CD4-positive, alpha-beta T cell treated with Interleukin-4 for 1 hour (primary cell): ENCODE results near the gene ATP6V1B1.
"Not testable (repeated sequence)": the region's sequence is repeated elsewhere in the genome, so short reads cannot be mapped to it uniquely, and the experiment has no call there.

Source experiments
- DNase-seq, 2 donors: peaks; one replicate each; pipeline ENCODE4 v3.0.0-alpha.2; 2020 to 2022

The ATP6V1B1 gene

DNA sequence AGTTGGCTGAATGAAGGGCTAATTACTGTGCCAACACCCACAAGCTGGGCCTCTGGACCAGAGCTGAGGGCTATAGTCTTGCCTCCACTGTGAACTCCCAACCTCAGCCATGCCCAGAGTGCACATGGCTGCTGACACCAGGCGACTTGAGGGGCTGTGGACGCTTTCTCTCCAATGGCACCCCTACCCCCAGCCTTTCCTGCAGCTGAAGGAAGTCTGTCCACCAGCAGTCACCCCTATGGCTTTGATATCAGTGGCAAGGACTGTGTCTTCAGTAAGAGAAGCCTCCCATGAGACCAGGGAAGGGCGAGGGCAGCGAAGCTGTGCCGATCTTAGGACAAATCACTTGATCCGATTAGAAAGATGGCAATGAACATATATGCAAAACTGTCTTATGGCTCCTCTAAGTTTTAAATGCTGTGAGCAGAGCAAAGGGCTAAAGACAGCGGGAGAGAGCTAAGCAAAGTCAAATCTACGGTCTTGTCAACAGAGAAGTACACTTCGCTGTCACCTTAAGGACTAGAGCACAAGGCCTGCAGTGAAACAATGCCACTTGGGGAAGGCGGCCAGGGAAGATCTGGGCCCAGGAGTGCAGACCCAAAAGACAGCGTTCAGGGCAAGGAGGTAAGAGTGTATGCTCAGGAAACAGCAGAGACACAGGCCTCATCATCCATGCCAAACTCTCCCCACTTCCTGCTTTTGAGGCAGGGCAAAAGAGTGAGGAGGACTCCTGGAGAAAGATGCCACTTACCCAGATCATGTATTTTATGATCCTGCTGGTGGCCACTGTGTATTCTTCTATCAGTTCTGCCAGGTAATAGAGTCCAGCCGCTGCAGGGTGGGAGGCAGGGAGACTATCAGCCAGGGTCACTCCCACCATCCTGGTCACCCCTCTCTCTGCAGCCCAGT lies 57.5 kb downstream of the ATP6V1B1 start:
- no peak for DNase-seq

DNA sequence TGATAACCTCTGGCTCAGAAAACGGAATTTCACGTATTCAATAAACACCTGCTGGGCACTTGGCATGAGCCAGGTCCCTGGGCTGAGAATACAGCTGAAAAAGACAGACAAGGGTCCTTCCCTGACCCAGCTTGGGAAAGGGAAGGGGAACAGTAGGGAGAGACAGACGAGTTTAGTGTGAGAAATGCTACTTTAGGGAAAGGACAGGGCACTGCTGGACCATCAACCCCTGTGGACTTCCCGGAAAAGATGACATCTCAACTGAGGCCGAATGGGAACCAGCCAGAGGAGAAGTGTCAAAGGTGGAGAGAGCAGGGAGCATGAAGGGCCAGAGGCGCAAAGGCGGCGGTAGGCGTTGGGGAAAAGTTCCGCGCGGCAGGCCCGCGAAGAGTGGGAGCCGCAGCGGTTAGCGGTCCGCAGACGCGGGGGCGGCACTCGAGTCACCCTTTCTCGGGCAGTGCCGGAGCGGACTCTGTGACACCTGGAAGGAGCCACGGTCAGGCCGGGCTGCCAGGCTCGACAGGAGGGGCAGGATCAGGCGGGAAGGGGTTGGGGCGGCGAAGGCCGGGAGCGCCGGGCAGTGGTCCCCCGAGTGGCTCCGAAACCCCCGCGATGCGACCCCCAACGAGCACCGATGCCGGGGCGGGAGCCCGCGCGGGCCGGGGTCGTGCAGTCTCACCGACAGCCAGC lies 58.5 kb downstream of the ATP6V1B1 start:
- no peak for DNase-seq

DNA sequence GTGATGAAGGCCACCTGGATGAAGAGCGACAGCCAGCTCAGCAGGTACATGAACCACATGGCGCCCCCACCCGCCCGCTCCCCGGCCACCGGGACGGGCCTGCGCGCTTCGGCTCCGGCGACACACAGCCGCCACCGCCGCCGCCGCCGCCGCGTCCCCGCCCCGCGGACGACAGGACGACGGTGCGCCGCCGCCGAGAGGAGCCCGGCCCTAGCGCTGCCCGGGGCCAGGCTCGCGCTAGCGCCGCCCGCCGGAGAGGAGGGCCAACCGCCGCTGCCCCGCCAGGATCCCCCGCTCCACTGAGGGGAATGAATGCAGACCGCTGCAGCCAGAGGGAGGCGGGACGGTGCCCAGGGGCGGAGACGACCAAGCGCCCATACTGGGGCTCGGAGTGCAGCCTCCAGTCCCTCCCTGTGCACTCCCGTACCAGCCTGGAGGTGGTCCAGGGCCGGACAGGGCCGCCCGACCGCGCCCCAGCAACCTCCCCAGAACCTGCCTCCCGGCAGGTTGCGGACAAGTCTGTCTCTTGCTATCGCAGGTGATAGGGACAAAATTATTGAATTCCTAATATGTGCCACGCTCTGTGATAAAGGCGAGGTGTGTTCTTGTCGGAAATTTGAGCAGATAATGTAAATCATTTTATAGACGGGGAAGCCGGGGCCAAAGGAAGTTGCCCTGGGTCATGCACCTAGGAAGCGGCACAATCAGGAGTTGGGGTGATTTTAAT lies 59.2 kb downstream of the ATP6V1B1 start, which contains the start of gene TEX261:
TEX261 (minus strand) TSS at position 175 of the 727 bp plus-strand sequence; CDS start at position 59, 116 bp downstream.
- peak; percentile 87 to 92 for DNase-seq

DNA sequence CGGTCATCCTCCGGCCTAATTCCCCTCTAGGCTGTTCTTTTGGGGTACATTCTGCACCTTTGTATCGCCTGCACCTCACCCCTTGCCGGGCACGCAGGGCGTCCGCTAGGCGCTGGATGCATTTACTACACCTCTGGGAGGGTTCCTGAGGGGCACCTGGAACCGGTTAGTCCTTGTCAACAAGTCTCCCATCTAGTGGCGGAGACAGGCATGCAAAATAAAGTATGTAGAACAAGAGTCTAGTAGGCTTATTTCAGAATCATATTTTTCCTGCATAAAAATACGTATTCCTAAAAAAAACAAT lies 59.7 kb downstream of the ATP6V1B1 start:
- peak; percentile 60 to 69 for DNase-seq

DNA sequence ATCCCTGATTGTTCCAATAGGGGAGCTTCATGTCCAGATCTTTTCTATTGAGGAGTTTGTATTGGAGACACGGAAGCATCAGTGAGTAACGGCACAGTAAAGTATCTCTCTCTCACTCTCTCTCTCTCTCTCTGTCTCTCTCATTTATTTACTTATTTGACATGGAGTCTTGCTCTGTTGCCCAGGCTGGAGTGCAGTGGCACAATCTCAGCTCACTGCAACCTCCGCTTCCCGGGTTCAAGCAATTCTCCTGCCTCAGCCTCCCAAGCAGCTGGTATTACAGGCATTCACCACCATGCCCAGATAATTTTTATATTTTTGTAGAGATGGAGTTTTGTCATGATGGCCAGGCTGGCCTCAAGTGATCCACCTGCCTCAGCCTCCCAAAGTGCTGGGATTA lies 63.2 kb downstream of the ATP6V1B1 start:
- not testable (repeated sequence) for DNase-seq

GRCh38 chr2:70999362-70999761 lies 63.7 kb downstream of the ATP6V1B1 start:
- DNase-seq, result no peak

DNA sequence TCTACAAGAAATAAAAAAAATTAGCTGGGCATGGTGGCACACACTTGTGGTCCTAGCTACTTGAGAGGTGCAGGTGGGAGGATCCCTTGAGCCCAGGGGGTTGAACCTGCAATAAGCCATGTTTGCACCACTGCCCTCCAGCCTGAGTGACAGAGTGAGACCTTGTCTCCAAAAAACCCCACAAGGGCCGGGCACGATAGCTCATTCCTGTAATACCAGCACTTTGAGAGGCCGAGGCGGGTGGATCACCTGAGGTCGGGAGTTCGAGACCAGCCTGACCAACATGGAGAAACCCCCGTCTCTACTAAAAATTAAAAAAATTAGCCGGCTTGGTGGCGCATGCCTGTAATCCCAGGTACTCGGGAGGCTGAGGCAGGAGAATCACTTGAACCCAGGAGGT lies 64.2 kb downstream of the ATP6V1B1 start:
- not testable (repeated sequence) for DNase-seq

- peak; percentile 83 to 84 for DNase-seq
Observed at GRCh38 chr2:71000780-71001591, 65.3 kb downstream of the ATP6V1B1 start.

DNA sequence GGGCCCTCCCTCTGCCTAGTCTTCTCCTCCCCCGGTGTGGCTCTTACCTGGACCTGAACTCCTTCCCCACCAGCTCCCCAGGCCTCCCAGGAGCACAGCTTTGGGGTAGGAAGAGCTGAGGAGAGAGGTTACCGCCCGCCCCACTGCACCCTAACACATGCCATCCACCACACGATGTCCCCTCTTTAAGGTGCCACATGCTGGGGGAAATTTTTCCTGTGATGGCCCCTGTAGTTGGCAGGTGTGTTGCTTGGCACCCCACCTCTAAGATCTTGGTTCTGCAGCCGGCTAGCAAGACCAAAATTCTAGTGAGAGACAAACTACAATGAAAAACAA lies 65.9 kb downstream of the ATP6V1B1 start:
- DNase-seq, result no peak

DNA sequence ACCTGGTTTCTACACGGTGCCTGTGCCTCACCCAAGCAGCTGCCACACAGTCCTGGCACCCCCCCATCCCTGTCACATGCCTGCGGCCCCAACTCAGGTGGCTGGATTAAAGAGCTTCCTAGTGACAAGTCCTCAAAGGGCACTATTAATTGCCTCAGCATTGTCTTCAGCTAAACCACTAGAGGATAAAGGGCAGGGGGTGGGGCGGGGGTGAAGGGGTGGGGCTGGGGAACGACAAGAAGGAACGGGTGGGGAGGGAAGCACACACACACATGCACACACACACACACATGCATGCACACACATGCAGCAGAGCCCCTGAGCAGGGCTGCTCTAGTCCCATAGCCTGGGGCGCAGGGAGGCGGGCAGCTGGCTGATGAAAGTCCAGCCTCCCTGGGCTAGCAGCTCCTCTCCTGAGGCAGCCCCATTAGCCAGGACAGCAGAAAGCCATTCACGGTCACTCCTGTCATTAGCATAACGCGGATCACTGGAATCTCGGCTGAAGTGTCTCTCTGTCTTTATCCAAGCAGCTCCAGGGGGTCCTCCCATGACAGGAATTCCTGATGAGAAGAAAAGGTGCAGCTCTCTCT lies 66.4 kb downstream of the ATP6V1B1 start:
- DNase-seq, result no peak

GRCh38 chr2:71003396-71003795 lies 67.7 kb downstream of the ATP6V1B1 start:
- no peak for DNase-seq

GRCh38 chr2:71003966-71004755 lies 68.5 kb downstream of the ATP6V1B1 start:
- DNase-seq, result no peak

DNA sequence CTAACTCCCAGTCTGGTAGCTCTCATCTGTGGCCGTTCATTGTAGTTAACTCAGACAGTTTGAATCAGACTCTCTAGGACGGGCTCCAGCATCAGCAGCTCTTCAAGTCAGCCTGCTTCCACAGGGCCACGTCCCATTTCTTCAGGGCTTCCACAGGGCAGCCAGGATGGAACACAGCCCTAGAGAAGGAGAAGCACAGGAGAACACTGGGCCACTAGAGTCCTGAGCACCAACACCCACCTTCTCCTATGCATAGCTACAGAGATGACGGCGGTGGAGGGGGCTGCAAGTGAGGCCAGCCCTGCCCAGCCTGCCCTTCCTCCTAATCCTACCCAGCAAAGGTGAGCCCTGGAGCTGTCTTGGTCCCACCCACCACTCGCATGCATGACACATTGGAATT lies 69.2 kb downstream of the ATP6V1B1 start:
- no peak for DNase-seq

DNA sequence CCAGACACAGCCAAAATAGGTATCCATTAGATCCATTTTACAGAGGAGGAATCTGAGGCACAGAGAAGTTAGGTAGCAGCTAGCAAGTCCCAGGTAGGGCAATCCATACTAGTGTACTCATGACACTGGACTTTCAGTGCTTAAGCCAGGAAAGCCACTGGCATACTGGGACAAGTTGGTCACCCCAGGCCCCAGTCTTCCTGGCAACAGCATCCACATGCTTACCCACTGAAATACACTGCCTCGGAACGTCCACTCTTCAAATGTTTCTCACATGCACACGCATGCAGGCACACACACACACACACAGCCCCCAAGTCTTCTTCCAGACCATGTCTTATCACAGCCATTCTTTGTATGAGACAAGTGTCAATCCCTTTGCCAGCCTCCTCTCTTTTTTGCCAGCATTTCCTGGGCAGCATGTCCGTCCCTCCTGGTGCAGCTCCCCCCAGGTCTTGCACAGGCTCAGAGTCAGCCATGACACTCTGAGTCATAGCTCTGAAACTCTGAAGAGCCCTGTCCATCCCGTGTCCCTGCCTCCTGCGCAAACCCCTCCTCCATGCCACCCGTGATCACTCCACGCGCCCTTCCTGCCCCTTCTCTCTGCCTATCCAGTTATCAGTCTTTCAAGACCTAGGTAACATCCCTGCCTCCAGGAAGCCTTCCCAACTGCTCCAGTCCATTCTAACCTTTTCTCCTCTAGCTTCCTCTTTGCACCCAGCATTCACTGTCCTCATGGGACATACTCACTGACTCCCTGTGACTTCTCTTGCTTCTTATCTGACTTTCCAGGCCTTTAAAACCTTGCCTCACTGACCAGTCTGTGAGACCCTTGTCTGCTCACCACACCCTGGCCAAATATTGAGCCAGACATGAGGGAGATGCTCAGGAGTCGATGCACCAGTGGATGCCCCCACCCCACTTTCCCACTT lies 69.8 kb downstream of the ATP6V1B1 start:
- no peak for DNase-seq

GRCh38 chr2:71006323-71006722 lies 70.6 kb downstream of the ATP6V1B1 start:
- DNase-seq, result no peak

DNA sequence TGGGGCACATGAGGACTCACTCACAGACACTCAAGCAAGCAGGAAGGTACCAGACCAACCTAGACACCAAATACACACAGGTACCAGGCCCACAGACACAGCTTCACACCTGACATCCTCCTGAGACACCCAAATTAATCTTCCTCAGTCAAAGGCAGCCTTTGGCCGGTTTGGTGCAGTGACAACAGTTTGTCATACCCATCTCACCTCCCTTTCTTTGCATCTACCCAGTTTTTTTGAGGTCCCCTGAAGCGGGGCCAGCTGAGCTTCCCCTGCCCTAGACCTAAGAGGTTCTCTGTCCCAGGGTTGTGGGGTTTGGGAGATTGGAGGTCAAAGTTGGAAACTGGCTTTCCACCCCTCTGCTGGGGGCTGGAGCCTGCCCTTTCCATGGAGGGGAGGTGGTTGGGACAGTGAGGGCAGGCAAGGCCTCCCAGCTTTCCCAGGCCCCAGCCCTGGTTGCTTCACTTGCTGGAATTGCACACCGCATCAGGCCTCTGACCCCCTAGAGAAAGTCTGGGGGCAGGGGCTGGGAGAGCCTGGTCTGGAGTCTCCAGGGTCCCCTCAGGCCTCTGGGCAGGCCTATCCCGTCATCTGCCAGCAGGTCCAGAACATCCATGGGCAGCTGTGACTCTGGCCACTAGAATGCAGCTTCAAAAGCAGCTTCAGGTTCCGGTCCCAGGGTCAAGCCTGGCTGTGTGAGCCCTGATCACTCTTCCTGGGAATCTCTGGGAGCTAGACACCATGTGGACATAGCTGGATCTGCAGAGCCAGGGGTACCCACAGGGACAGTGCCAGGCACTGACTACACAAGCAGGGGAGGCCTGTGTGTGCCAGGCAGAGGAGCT lies 71.5 kb downstream of the ATP6V1B1 start:
- DNase-seq, result no peak

DNA sequence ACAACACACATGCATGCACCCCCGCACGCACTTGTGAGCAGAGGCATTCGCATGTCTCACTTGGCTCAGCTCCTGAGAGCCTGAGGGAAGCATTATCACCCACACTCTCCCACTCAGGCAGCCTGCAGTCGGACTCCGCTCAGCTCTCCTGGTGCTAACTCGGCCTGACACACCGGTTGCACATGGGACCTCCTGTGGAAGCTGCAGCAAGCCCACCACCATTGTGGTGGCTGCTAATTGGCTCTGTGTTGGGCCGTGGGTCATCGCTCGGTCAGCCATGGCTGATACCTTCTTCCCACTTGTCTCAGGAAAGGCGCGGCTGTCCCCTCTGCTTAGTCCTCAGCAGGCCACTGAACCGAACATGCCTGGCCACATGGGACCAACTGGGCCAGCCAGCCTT lies 72.6 kb downstream of the ATP6V1B1 start:
- DNase-seq, result no peak

DNA sequence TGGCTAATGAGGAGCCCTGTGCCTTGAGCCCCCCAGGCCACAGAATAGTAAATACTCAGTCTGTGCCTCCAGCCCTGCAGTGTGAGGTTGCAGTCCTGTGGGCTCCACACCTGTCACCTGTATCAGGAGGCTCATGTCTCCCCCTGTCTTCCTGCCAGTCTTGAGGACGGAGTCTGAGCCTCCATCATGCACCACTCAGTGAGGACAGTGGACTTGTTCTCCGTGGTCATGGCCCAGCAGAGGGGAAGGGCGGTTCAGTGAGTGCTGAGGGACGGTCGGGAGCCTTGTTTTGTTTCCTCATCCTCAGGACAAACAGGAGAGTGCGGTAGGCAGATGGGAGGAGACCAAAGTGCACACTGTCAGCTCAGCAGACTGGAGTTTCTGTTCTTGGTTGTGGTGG lies 76.1 kb downstream of the ATP6V1B1 start:
- not testable (repeated sequence) for DNase-seq
